CD4-positive, alpha-beta T cell (primary cell): ENCODE results near the gene SRPK1. TPM values are rescaled to one million over a fixed set of nuclear protein-coding genes. Genes with fewer than 3 reads are reported as not detected.

Source experiments
- ATAC-seq: fragments of 200-7000 bp; cut with Tn5 transposase; one replicate; pipeline ENCODE4 v1.10.0; 2022; ENCODE audit warnings: mild to moderate bottlenecking; ENCODE audit not compliant: poor library complexity
- CTCF ChIA-PET: fragments of 350-600 bp; sonication (Branson Sonifier 250); formaldehyde crosslinking; loops from one replicate; lab custom pipeline; 2021; ENCODE audit warnings: antibody characterized with exemption, inconsistent platforms; lab: Charles Lee
- POLR2A ChIA-PET: fragments of 350-600 bp; sonication (Branson Sonifier 250); formaldehyde crosslinking; loops from one replicate; lab custom pipeline; 2021; ENCODE audit warnings: antibody characterized with exemption, inconsistent platforms; lab: Charles Lee
- DNase-seq, 14 experiments: peaks; one replicate each; pipeline ENCODE4 v3.0.0-alpha.2; 2013 to 2020; ENCODE audit warnings: mixed read lengths in 2 of 14
- H3K27ac ChIP-seq, 2 donors: one replicate each; pipeline versions ENCODE4 v1.5.1 to v1.7.0; 2013; ENCODE audit warnings: low read length in 2 of 2, low read depth in 1 of 2, mild to moderate bottlenecking in 1 of 2
- H3K27me3 ChIP-seq, 2 experiments: 1 replicate in 1 of 2; 2 replicates in 1 of 2; pipeline versions ENCODE4 v1.6.1 to v1.7.0; 2013; ENCODE audit warnings: low read length in 2 of 2, control low read depth in 1 of 2, mild to moderate bottlenecking in 1 of 2, moderate library complexity in 1 of 2; ENCODE audit not compliant: insufficient read depth in 2 of 2, control insufficient read depth in 1 of 2
- H3K36me3 ChIP-seq: one replicate; pipeline ENCODE4 v1.6.1; 2013; ENCODE audit warnings: low read length, control low read depth; ENCODE audit not compliant: insufficient read depth
- H3K4me1 ChIP-seq: one replicate; pipeline ENCODE4 v1.6.1; 2013; ENCODE audit warnings: low read length, control low read depth; ENCODE audit not compliant: insufficient read depth
- H3K4me3 ChIP-seq: one replicate; pipeline ENCODE4 v1.5.1; 2013; ENCODE audit warnings: mild to moderate bottlenecking, low read length, moderate library complexity
- H3K9me3 ChIP-seq, 2 experiments: 1 replicate in 1 of 2; 2 replicates in 1 of 2; pipeline versions ENCODE4 v1.6.1 to v1.7.0; 2013; ENCODE audit warnings: low read length in 2 of 2, mild to moderate bottlenecking in 2 of 2, control low read depth in 1 of 2, moderate library complexity in 1 of 2; ENCODE audit not compliant: control insufficient read depth in 1 of 2, insufficient read depth in 1 of 2
- H3K27ac Mint-ChIP-seq: one replicate; pipeline ENCODE4 v1.8.0; 2020; ENCODE audit warnings: mixed read lengths
- H3K27me3 Mint-ChIP-seq: one replicate; pipeline ENCODE4 v1.8.0; 2021; ENCODE audit warnings: mixed read lengths
- H3K36me3 Mint-ChIP-seq: one replicate; pipeline ENCODE4 v1.8.0; 2021; ENCODE audit warnings: low read depth, mixed read lengths
- H3K4me1 Mint-ChIP-seq: one replicate; pipeline ENCODE4 v1.8.0; 2021; ENCODE audit warnings: low read depth, mixed read lengths
- H3K4me3 Mint-ChIP-seq: one replicate; pipeline ENCODE4 v1.8.0; 2020; ENCODE audit warnings: mild to moderate bottlenecking, mixed read lengths
- H3K9me3 Mint-ChIP-seq: one replicate; pipeline ENCODE4 v1.8.0; 2020; ENCODE audit warnings: mixed read lengths
- intact Hi-C, 2 experiments: fragments of 100-400 bp; cut with DNase I in 1 of 2; cut with micrococcal nuclease in 1 of 2; formaldehyde crosslinking; loops; one replicate each; pipeline versions ENCODE4 v1.15.1 to v1.9.0; 2023 to 2025; cut with DNase I, micrococcal nuclease
- total RNA-seq, 174 experiments: library from RNA in 2 of 174; stranded (reverse) in 2 of 174; gene quantifications; one replicate each; pipeline ENCODE4 v1.2.3 and lab custom pipeline; 2021 to 2026
- TF ChIP-seq, protein P1 (sequence below): fragments of 200-600 bp; IDR thresholded peaks from one replicate; pipeline ENCODE4 v1.8.0; 2022; ENCODE audit warnings: antibody characterized with exemption, mild to moderate bottlenecking

The SRPK1 gene
- total RNA-seq, 2 experiments from 2014 or later = 23.0 to 29.1 TPM

DNA sequence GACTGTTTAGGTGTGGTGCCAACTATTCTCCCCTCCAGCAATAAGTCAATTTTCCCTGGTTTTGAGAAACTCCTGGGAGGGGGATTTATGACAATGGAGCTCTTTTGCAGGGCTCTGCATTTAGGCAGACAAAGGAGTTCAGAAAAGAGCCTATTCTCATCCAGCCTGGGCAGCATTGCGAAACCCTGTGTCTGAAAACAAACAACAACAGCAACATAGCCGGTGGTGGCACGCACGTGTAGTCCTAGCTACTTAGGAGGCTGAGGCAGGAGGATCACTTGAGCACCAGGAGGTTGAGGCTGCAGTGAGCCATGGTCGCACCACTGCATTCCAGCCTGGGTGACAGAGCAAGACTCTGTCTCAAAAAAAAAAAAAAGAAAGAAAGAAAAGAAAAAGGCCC, 130.2 kb downstream of the SRPK1 start:
- no peak overlapping the region for H3K4me3 Mint-ChIP-seq
- no peak overlapping the region for H3K27ac Mint-ChIP-seq
- ChIA-PET CTCF (no interaction called here), POLR2A (no interaction called here)
- H3K4me1 Mint-ChIP-seq = no peaks in the 10 kb centered on the region
- Histone ChIP-seq H3K4me3 (no peak overlapping the region), H3K27me3 (peaks cover 24 to 25% of the 10 kb centered on the region in 2 experiments), H3K36me3 (no peaks in the 10 kb centered on the region), H3K27ac (no peak overlapping the region), H3K4me1 (peaks cover 5% of the 10 kb centered on the region), H3K9me3 (peaks cover 0 to 11% of the 10 kb centered on the region in 2 experiments)
- H3K36me3 Mint-ChIP-seq = no peaks in the 10 kb centered on the region
- ATAC-seq (no peak), DNase-seq (no peak)
- intact Hi-C loops = no loop called here
- TF ChIP-seq, protein P1, sequence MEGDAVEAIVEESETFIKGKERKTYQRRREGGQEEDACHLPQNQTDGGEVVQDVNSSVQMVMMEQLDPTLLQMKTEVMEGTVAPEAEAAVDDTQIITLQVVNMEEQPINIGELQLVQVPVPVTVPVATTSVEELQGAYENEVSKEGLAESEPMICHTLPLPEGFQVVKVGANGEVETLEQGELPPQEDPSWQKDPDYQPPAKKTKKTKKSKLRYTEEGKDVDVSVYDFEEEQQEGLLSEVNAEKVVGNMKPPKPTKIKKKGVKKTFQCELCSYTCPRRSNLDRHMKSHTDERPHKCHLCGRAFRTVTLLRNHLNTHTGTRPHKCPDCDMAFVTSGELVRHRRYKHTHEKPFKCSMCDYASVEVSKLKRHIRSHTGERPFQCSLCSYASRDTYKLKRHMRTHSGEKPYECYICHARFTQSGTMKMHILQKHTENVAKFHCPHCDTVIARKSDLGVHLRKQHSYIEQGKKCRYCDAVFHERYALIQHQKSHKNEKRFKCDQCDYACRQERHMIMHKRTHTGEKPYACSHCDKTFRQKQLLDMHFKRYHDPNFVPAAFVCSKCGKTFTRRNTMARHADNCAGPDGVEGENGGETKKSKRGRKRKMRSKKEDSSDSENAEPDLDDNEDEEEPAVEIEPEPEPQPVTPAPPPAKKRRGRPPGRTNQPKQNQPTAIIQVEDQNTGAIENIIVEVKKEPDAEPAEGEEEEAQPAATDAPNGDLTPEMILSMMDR = no peak
- no peaks in the 10 kb centered on the region for H3K9me3 Mint-ChIP-seq
- peaks cover 50% of the 10 kb centered on the region for H3K27me3 Mint-ChIP-seq

DNA sequence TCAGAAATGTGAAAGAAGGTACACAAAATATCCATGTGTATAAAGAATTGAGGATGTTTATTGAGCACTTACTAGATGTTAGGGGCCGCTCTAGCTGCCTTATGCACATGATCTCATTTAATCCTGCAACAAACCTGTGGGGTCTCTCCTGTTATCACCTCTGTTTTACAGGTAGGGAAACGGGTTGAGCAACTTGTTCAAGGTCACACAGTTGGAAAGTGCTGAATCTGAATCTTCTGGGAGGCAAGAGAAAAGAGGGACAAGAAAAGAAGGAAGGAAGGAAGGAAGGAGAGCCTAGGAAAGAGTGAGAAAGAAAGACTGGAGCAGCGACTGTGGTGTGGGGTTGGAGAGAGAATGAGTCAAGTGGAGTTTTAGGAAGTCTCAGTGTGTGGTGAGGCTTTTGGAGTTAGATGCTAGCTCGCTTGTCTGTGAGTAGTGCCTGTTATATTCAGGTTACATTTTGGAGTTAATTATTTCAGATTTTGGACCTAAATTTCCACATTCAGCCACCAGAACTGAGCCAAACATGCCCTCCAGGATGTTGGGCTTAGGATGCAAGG, 132.4 kb downstream of the SRPK1 start:
- Histone ChIP-seq H3K4me1 (peaks cover 5% of the 10 kb centered on the region), H3K36me3 (no peaks in the 10 kb centered on the region), H3K9me3 (peaks cover 0 to 9% of the 10 kb centered on the region in 2 experiments), H3K27me3 (peaks cover 29 to 30% of the 10 kb centered on the region in 2 experiments), H3K27ac (no peak overlapping the region), H3K4me3 (no peak overlapping the region)
- no peak for ATAC-seq
- Mint-ChIP-seq H3K9me3 (no peaks in the 10 kb centered on the region), H3K27ac (no peak overlapping the region), H3K4me1 (no peaks in the 10 kb centered on the region), H3K4me3 (no peak overlapping the region), H3K27me3 (peaks cover 61% of the 10 kb centered on the region), H3K36me3 (no peaks in the 10 kb centered on the region)
- ChIA-PET CTCF (no interaction called here), POLR2A (no interaction called here)
- DNase-seq = no peak
- intact Hi-C loops = no loop called here
- TF ChIP-seq, protein P1 = no peak

DNA sequence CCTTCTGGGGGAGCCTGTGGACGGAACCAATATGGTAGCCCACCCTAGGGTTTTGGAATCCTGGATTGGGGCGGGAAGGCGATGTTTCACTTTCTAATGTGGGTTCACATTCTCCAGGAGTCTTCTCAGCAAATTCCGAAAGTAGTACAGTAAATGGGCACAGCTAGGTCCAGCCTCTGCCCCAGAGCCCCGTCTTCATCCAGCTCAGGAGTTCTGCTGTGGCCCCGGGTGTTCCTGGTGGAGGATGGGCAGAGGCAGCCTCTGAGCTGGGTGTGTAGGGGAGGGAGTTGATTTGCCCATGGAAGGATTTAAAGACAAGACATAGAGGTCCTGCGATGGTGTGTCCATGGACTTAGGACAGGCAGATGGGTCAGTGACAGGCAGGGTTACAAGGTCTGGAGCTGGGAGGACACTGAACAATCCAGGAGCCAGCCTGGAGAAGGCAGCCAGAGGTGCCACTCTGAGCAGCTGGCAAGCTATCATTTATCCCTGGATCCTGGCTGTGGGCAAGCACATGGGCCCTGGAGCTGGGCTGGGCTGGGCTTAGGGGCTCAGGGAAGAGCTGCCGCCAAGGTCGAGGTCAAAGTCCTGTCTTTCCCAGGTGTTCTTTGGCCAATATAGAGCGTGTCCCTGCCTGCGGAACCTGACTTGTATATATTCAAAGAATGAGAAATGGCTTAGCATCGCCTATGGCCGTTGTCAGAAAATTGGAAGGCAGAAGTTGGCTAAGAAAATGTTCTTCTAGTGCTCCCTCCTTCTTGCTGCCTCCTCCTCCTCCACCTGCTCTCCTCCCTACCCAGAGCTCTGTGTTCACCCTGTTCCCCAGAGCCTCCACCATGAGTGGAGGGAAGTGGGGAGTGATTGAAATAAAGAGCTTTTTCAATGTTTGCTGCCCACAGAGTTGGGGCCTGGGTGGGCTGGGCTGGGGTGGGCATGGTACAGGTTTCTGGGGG, 133.4 kb downstream of the SRPK1 start:
- peaks cover 58% of the 10 kb centered on the region for H3K27me3 Mint-ChIP-seq

More for the DNA sequence above, 133.4 kb downstream of the SRPK1 start:
- Histone ChIP-seq H3K4me3 (no peak overlapping the region), H3K27me3 (peaks cover 29 to 30% of the 10 kb centered on the region in 2 experiments), H3K36me3 (no peaks in the 10 kb centered on the region), H3K27ac (no peak overlapping the region), H3K4me1 (peaks cover 5% of the 10 kb centered on the region), H3K9me3 (peaks cover 0 to 9% of the 10 kb centered on the region in 2 experiments)
- TF ChIP-seq, protein P1 = no peak
- DNase-seq (no peak), ATAC-seq (no peak)
- no peak overlapping the region for H3K27ac Mint-ChIP-seq
- no peaks in the 10 kb centered on the region for H3K9me3 Mint-ChIP-seq
- intact Hi-C loops = loop anchor here (1.0 kb wide), 1 partner anchor 11 kb away; no protein-coding TSS in a partner anchor
- no peak overlapping the region for H3K4me3 Mint-ChIP-seq
- CTCF ChIA-PET = no interaction called here
- no peaks in the 10 kb centered on the region for H3K36me3 Mint-ChIP-seq
- POLR2A ChIA-PET = no interaction called here
- no peaks in the 10 kb centered on the region for H3K4me1 Mint-ChIP-seq
